Pancreas (tissue), 10 donors: ENCODE measurements around the gene DGCR2. TPM values are rescaled to one million over a fixed set of nuclear protein-coding genes. Genes with fewer than 3 reads are reported as not detected.
A peak's percentile ranks its signal among the peaks of the same experiment; 100 is the strongest.

ENCODE experiments used
- ATAC-seq, 4 donors: fragments of 200-7000 bp; cut with Tn5 transposase; one replicate each; pipeline versions ENCODE4 v1.8.0 to v1.9.1; 2020; ENCODE audit warnings: mild to moderate bottlenecking in 4 of 4, moderate library complexity in 4 of 4
- DNase-seq, 6 donors: peaks; one replicate each; pipeline ENCODE4 v3.0.0-alpha.2; 2020
- FAIRE-seq: peaks from 2 replicates; lab custom pipeline; 2012; peaks lifted over from hg19 to GRCh38; lab: Jason Lieb, UNC
- H3K27ac ChIP-seq, 4 donors: fragments of 200-600 bp; sonication (generic); 1 replicate in 3 of 4; 2 replicates in 1 of 4; pipeline versions ENCODE4 v1.5.0 to v1.8.0; 2020
- H3K27me3 ChIP-seq, 4 donors: fragments of 200-600 bp; one replicate each; pipeline ENCODE4 v1.8.0; 2021
- H3K36me3 ChIP-seq, 3 donors: fragments of 200-600 bp; sonication (generic) in 1 of 3; one replicate each; pipeline versions ENCODE4 v1.5.0 to v1.8.0; 2020 to 2021
- H3K4me1 ChIP-seq, 3 donors: fragments of 200-600 bp; one replicate each; pipeline ENCODE4 v1.8.0; 2021
- H3K4me3 ChIP-seq, 4 donors: fragments of 200-600 bp; sonication (generic) in 2 of 4; one replicate each; pipeline versions ENCODE4 v1.5.0 to v1.8.0; 2020 to 2021
- H3K9me3 ChIP-seq, 4 donors: fragments of 200-600 bp; one replicate each; pipeline ENCODE4 v1.8.0; 2021
- WGBS, 2 donors: extraction: QIAGEN DNeasy Blood & Tissue Kit; methylation state at CpG; one replicate each; pipeline ENCODE4 v1.1.7; 2013; 5-methylcytosine and 5-hydroxymethylcytosine counted together
- intact Hi-C, 3 donors: fragments of 100-400 bp; cut with DNase I; formaldehyde crosslinking; loops; one replicate each; pipeline versions ENCODE4 v1.11.1 to v1.14.2; 2022
- polyA plus RNA-seq, 2 donors: library from polyadenylated mRNA; stranded (reverse); fragments of 200-250 nt; gene quantifications; one replicate each; pipeline ENCODE4 v1.2.3, GENCODE V29; 2013
- total RNA-seq, 6 donors: library from RNA; stranded (reverse); fragmentation: NEBNext Ultra II Directional in 4 of 6; extraction: Animal tissue kit (Norgen Biotek cat#: 25700) in 4 of 6; gene quantifications; one replicate each; pipeline versions ENCODE4 v1.2.1 to v1.2.4, GENCODE V29; 2021 to 2023
- TF ChIP-seq, protein P1 (sequence below), 4 donors: fragments of 200-600 bp; sonication (generic) in 3 of 4; IDR thresholded peaks; one replicate each; pipeline versions ENCODE4 v1.5.0 to v1.8.0; 2021; ENCODE audit warnings: antibody characterized with exemption in 4 of 4
- donor health status: healthy with polysubstance abuse.
- donor health status: DM: no; HTN: no; CAD: no; lungs with moderate emphysema.
- donor health status: DM: no; HTN: no; CAD: no.
- donor health status: control.
- donor health status: control.
- donor health status: Bipolar disorder and iron deficiency.
- donor health status: DM: yes; HTN: yes; CAD: no.
- donor health status: DM: no; HTN: no; CAD: no.
- donor health status: DM: no; HTN: no; CAD: no.
- donor health status: DM: yes; HTN: yes; CAD: no.

The DGCR2 gene
- total and polyA plus RNA-seq, 8 donors: 24.3 to 41.5 (median 30.1) TPM

- FAIRE-seq (no peak), DNase-seq (no peak), ATAC-seq (no peak)
- TF ChIP-seq, protein P1, sequence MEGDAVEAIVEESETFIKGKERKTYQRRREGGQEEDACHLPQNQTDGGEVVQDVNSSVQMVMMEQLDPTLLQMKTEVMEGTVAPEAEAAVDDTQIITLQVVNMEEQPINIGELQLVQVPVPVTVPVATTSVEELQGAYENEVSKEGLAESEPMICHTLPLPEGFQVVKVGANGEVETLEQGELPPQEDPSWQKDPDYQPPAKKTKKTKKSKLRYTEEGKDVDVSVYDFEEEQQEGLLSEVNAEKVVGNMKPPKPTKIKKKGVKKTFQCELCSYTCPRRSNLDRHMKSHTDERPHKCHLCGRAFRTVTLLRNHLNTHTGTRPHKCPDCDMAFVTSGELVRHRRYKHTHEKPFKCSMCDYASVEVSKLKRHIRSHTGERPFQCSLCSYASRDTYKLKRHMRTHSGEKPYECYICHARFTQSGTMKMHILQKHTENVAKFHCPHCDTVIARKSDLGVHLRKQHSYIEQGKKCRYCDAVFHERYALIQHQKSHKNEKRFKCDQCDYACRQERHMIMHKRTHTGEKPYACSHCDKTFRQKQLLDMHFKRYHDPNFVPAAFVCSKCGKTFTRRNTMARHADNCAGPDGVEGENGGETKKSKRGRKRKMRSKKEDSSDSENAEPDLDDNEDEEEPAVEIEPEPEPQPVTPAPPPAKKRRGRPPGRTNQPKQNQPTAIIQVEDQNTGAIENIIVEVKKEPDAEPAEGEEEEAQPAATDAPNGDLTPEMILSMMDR (IDR thresholded peaks at IDR 0.05): no peak
- Histone ChIP-seq H3K4me3 (no peak overlapping the region), H3K27me3 (no peaks in the 10 kb centered on the region), H3K4me1 (peaks cover 13 to 21% (median 18%) of the 10 kb centered on the region in 3 donors), H3K9me3 (no peaks in the 10 kb centered on the region), H3K27ac (peak overlapping the region in 1 of 4 donors; percentile 49), H3K36me3 (no peaks in the 10 kb centered on the region)
- intact Hi-C loops: no loop called here
These were observed 11.6 kb downstream of the DGCR2 start for GRCh38 chr22:19110646-19111045.

- Histone ChIP-seq H3K4me3 (no peak overlapping the region), H3K27me3 (no peaks in the 10 kb centered on the region), H3K9me3 (no peaks in the 10 kb centered on the region), H3K4me1 (peaks cover 13 to 24% (median 22%) of the 10 kb centered on the region in 3 donors), H3K27ac (peak overlapping the region in 2 of 4 donors; percentile 49 to 68), H3K36me3 (no peaks in the 10 kb centered on the region)
- TF ChIP-seq, protein P1 (IDR thresholded peaks at IDR 0.05): no peak
- intact Hi-C loops: no loop called here
- FAIRE-seq (no peak), DNase-seq (peak in 1 of 6 donors; percentile 30), ATAC-seq (no peak)
- 35 to 75% methylated on average over 4 of the region's 4 CpGs for WGBS, 2 donors
These were observed 12.2 kb downstream of the DGCR2 start for GRCh38 chr22:19110064-19110458.

GRCh38 chr22:19109198-19110063 lies 12.8 kb downstream of the DGCR2 start:
- Histone ChIP-seq H3K4me1 (peaks cover 14 to 28% (median 27%) of the 10 kb centered on the region in 3 donors), H3K9me3 (no peaks in the 10 kb centered on the region), H3K27ac (peak overlapping the region in 2 of 4 donors; percentile 49 to 68), H3K27me3 (no peaks in the 10 kb centered on the region), H3K36me3 (no peaks in the 10 kb centered on the region), H3K4me3 (no peak overlapping the region)
- peak in 1 of 6 donors; percentile 41 for DNase-seq
- TF ChIP-seq, protein P1 (IDR thresholded peaks at IDR 0.05): no peak
- WGBS, 2 donors: 46 to 55% methylated on average over 7 of the region's 7 CpGs
- FAIRE-seq: no peak
- intact Hi-C loops: no loop called here
- peak; percentile 53 to 84 (median 79) for ATAC-seq

- H3K4me3 ChIP-seq: no peak overlapping the region
- H3K27me3 ChIP-seq: no peaks in the 10 kb centered on the region
- DNase-seq: no peak
- intact Hi-C loops: no loop called here
- H3K36me3 ChIP-seq: no peaks in the 10 kb centered on the region
- H3K9me3 ChIP-seq: no peaks in the 10 kb centered on the region
- no peak for ATAC-seq
- H3K4me1 ChIP-seq: peaks cover 20 to 35% (median 34%) of the 10 kb centered on the region in 3 donors
- peak overlapping the region in 2 of 4 donors; percentile 49 to 63 for H3K27ac ChIP-seq
- no peak for FAIRE-seq
- 65 to 80% methylated on average over 3 of the region's 3 CpGs for WGBS, 2 donors
- TF ChIP-seq, protein P1 (IDR thresholded peaks at IDR 0.05): no peak
These were observed 13.4 kb downstream of the DGCR2 start for GRCh38 chr22:19108807-19109197.

GRCh38 chr22:19107730-19108074 lies 14.5 kb downstream of the DGCR2 start:
- no peak for FAIRE-seq
- Histone ChIP-seq H3K9me3 (no peaks in the 10 kb centered on the region), H3K27me3 (no peaks in the 10 kb centered on the region), H3K4me3 (no peak overlapping the region), H3K36me3 (no peaks in the 10 kb centered on the region), H3K4me1 (peaks cover 22 to 42% (median 40%) of the 10 kb centered on the region in 3 donors), H3K27ac (no peak overlapping the region)
- TF ChIP-seq, protein P1 (IDR thresholded peaks at IDR 0.05): no peak
- intact Hi-C loops: no loop called here
- 59 to 63% methylated on average over 8 of the region's 8 CpGs for WGBS, 2 donors
- peak in 1 of 6 donors; percentile 16 for DNase-seq
- ATAC-seq: no peak
